HEK293 (cell line): ENCODE measurements around the gene IGF2R.

Source experiments
- CTCF ChIA-PET: fragments of 350-600 bp; formaldehyde crosslinking; extraction: SDS; loops from one replicate; lab custom pipeline; 2021; ENCODE audit warnings: antibody characterized with exemption; lab: Yijun Ruan, JAX
- POLR2A ChIA-PET: fragments of 300-600 bp; formaldehyde crosslinking; extraction: SDS; loops from one replicate; lab custom pipeline; 2020; ENCODE audit warnings: antibody characterized with exemption, inconsistent platforms; lab: Yijun Ruan, JAX
- H3K27ac ChIP-seq: fragments of 200-500 bp; sonication (Bioruptor generic); 2 replicates; pipeline ENCODE4 v1.5.1; 2014; ENCODE audit warnings: low read depth, low read length, control low read depth, inconsistent platforms; ENCODE audit errors: extremely low read depth
- H3K36me3 ChIP-seq, 2 experiments: fragments of 200-500 bp in 1 of 2; sonication (Bioruptor generic) in 1 of 2; 1 replicate in 1 of 2; 2 replicates in 1 of 2; pipeline ENCODE4 v1.5.1; 2014 to 2017; ENCODE audit warnings: inconsistent platforms in 2 of 2, low read length in 2 of 2; ENCODE audit not compliant: control insufficient read depth in 2 of 2, insufficient read depth in 1 of 2
- H3K4me1 ChIP-seq: fragments of 200-500 bp; sonication (Bioruptor generic); 2 replicates; pipeline ENCODE4 v1.5.1; 2014; ENCODE audit warnings: mild to moderate bottlenecking, low read length, inconsistent platforms; ENCODE audit not compliant: control insufficient read depth, insufficient read depth
- H3K4me3 ChIP-seq: 2 replicates; pipeline ENCODE4 v1.5.1; 2011; ENCODE audit warnings: low read depth, mild to moderate bottlenecking, control low read depth, low read length, moderate library complexity
- H3K9me3 ChIP-seq: fragments of 200-500 bp; sonication (Bioruptor generic); 2 replicates; pipeline ENCODE4 v1.5.1; 2014; ENCODE audit warnings: low read depth, low read length, inconsistent platforms; ENCODE audit not compliant: control insufficient read depth, insufficient read depth
- KLF1 ChIP-seq: fragments of 450-650 bp; formaldehyde crosslinking; IDR thresholded peaks from 2 replicates; pipeline ENCODE4 v1.5.1; 2016; ENCODE audit warnings: missing biosample characterization, missing genetic modification characterization
- OVOL3 ChIP-seq: fragments of 450-650 bp; formaldehyde crosslinking; IDR thresholded peaks from 2 replicates; pipeline ENCODE4 v1.5.1; 2016; ENCODE audit warnings: missing biosample characterization, missing genetic modification characterization
- PRDM10 ChIP-seq: fragments of 450-650 bp; formaldehyde crosslinking; IDR thresholded peaks from 2 replicates; pipeline ENCODE4 v1.5.1; 2016; ENCODE audit warnings: missing biosample characterization, missing genetic modification characterization
- RBAK ChIP-seq: fragments of 450-650 bp; formaldehyde crosslinking; IDR thresholded peaks from 2 replicates; pipeline ENCODE4 v1.5.1; 2016; ENCODE audit warnings: missing biosample characterization, missing genetic modification characterization
- ZBTB21 ChIP-seq: fragments of 450-650 bp; formaldehyde crosslinking; IDR thresholded peaks from 2 replicates; pipeline ENCODE4 v1.5.1; 2017; ENCODE audit warnings: missing biosample characterization, missing genetic modification characterization
- ZBTB26 ChIP-seq: fragments of 450-650 bp; formaldehyde crosslinking; optimal IDR thresholded peaks from 2 replicates; pipeline ENCODE3; 2016; ENCODE audit warnings: missing biosample characterization, mild to moderate bottlenecking, missing genetic modification characterization
- ZNF10 ChIP-seq: fragments of 450-650 bp; formaldehyde crosslinking; IDR thresholded peaks from 2 replicates; pipeline ENCODE4 v1.5.1; 2017; ENCODE audit warnings: missing biosample characterization, missing genetic modification characterization
- ZNF169 ChIP-seq: fragments of 450-650 bp; formaldehyde crosslinking; IDR thresholded peaks from 2 replicates; pipeline ENCODE4 v1.5.1; 2016; ENCODE audit warnings: missing biosample characterization, missing genetic modification characterization
- ZNF19 ChIP-seq: fragments of 450-650 bp; formaldehyde crosslinking; IDR thresholded peaks from 2 replicates; pipeline ENCODE4; 2016; ENCODE audit warnings: missing biosample characterization, missing genetic modification characterization, low read depth
- ZNF223 ChIP-seq: fragments of 450-650 bp; formaldehyde crosslinking; IDR thresholded peaks from 2 replicates; pipeline ENCODE4 v1.5.1; 2016; ENCODE audit warnings: missing biosample characterization, missing genetic modification characterization
- ZNF341 ChIP-seq: fragments of 450-650 bp; formaldehyde crosslinking; IDR thresholded peaks from 2 replicates; pipeline ENCODE4; 2016; ENCODE audit warnings: low read depth, missing biosample characterization, missing genetic modification characterization
- ZNF37A ChIP-seq: fragments of 450-650 bp; IDR thresholded peaks from 2 replicates; pipeline ENCODE4 v1.5.1; 2018; ENCODE audit warnings: missing biosample characterization, missing genetic modification characterization
- ZNF404 ChIP-seq: fragments of 450-650 bp; formaldehyde crosslinking; IDR thresholded peaks from 2 replicates; pipeline ENCODE4 v1.5.1; 2017; ENCODE audit warnings: missing biosample characterization, missing genetic modification characterization
- ZNF510 ChIP-seq: fragments of 450-650 bp; formaldehyde crosslinking; IDR thresholded peaks from 2 replicates; pipeline ENCODE4 v1.5.1; 2018; ENCODE audit warnings: mild to moderate bottlenecking, missing genetic modification characterization, missing biosample characterization; ENCODE audit not compliant: insufficient replicate concordance
- ZNF513 ChIP-seq: fragments of 450-650 bp; IDR thresholded peaks from 2 replicates; pipeline ENCODE4 v1.5.1; 2018; ENCODE audit warnings: missing biosample characterization, missing genetic modification characterization
- ZNF521 ChIP-seq: fragments of 450-650 bp; formaldehyde crosslinking; IDR thresholded peaks from 2 replicates; pipeline ENCODE4 v1.5.1; 2017; ENCODE audit warnings: missing biosample characterization, mild to moderate bottlenecking, missing genetic modification characterization
- ZNF558 ChIP-seq: fragments of 450-650 bp; formaldehyde crosslinking; IDR thresholded peaks from 2 replicates; pipeline ENCODE4 v1.5.1; 2016; ENCODE audit warnings: missing biosample characterization, missing genetic modification characterization
- ZNF639 ChIP-seq: fragments of 450-650 bp; formaldehyde crosslinking; IDR thresholded peaks from 2 replicates; pipeline ENCODE4 v1.5.1; 2016; ENCODE audit warnings: missing biosample characterization, missing genetic modification characterization
- ZNF701 ChIP-seq: fragments of 450-650 bp; formaldehyde crosslinking; IDR thresholded peaks from 2 replicates; pipeline ENCODE4 v1.5.1; 2016; ENCODE audit warnings: missing biosample characterization, missing genetic modification characterization
- ZNF704 ChIP-seq: fragments of 450-650 bp; formaldehyde crosslinking; IDR thresholded peaks from 2 replicates; pipeline ENCODE4 v1.5.1; 2016; ENCODE audit warnings: missing biosample characterization, missing genetic modification characterization
- ZNF843 ChIP-seq: fragments of 450-650 bp; formaldehyde crosslinking; IDR thresholded peaks from 2 replicates; pipeline ENCODE4 v1.5.1; 2016; ENCODE audit warnings: missing biosample characterization, missing genetic modification characterization
- ZSCAN4 ChIP-seq: fragments of 450-650 bp; formaldehyde crosslinking; IDR thresholded peaks from 2 replicates; pipeline ENCODE4 v1.5.1; 2017; ENCODE audit warnings: missing biosample characterization, missing genetic modification characterization

The IGF2R gene

GRCh38 chr6:160076009-160076408 is 107.1 kb downstream of the IGF2R start:
- Histone ChIP-seq H3K27ac (no peak overlapping the region), H3K4me3 (no peak overlapping the region), H3K4me1 (no peaks in the 10 kb centered on the region), H3K9me3 (no peaks in the 10 kb centered on the region), H3K36me3 (peaks cover 0 to 98% of the 10 kb centered on the region in 2 experiments; a peak in 2 of 3 replicates)
- no peak for TF ChIP-seq ZNF37A
- no peak for TF ChIP-seq ZNF639 (tag by site-specific recombination)
- no peak for TF ChIP-seq ZNF843 (tag by site-specific recombination)
- TF ChIP-seq ZNF521: no peak
- no peak for TF ChIP-seq ZNF704 (tag by site-specific recombination)
- no peak for TF ChIP-seq OVOL3 (tag by site-specific recombination)
- POLR2A ChIA-PET: no interaction called here
- CTCF ChIA-PET: interaction anchor here (1.2 to 1.5 kb wide), 2 partner anchors 12 to 379 kb away, joined by 5 to 6 read pairs; no protein-coding TSS in a partner anchor

GRCh38 chr6:160077024-160077423 is 108.1 kb downstream of the IGF2R start:
- no peaks in the 10 kb centered on the region for H3K4me1 ChIP-seq
- peaks cover 0 to 98% of the 10 kb centered on the region in 2 experiments; a peak in 2 of 3 replicates for H3K36me3 ChIP-seq
- POLR2A ChIA-PET: no interaction called here
- no peaks in the 10 kb centered on the region for H3K9me3 ChIP-seq
- H3K4me3 ChIP-seq: no peak overlapping the region
- no peak overlapping the region for H3K27ac ChIP-seq
- CTCF ChIA-PET: interaction anchor here (1.2 to 1.5 kb wide), 2 partner anchors 11 to 378 kb away, joined by 5 to 6 read pairs; no protein-coding TSS in a partner anchor
- no peak for TF ChIP-seq ZNF404
- TF ChIP-seq KLF1 (tag by site-specific recombination): no peak
- TF ChIP-seq ZNF169 (tag by site-specific recombination): no peak
- TF ChIP-seq ZNF701: no peak
- no peak for TF ChIP-seq ZNF223 (tag by site-specific recombination)
- TF ChIP-seq ZNF558: no peak
- TF ChIP-seq ZNF37A: no peak
- no peak for TF ChIP-seq ZNF513
- no peak for TF ChIP-seq ZNF510 (tag by site-specific recombination)
- no peak for TF ChIP-seq ZBTB21 (tag by site-specific recombination)
- TF ChIP-seq ZSCAN4 (tag by site-specific recombination): no peak
- no peak for TF ChIP-seq ZNF341 (tag by site-specific recombination)
- TF ChIP-seq ZNF19 (tag by site-specific recombination): no peak
- TF ChIP-seq PRDM10: no peak
- TF ChIP-seq ZNF10 (tag by site-specific recombination): no peak
- no peak for TF ChIP-seq ZBTB26 (tag by site-specific recombination)
- no peak for TF ChIP-seq RBAK
